ENCODE measurements around the gene WEE1. TPM values are rescaled to one million over a fixed set of nuclear protein-coding genes. Genes with fewer than 3 reads are reported as not detected.
A peak's percentile ranks its signal among the peaks of the same experiment; 100 is the strongest.

The WEE1 gene
- total RNA-seq, 2 donors from 2014 or later = 52.0 to 103 TPM

GRCh38 chr11:9528573-9529333 lies 44.7 kb upstream of the WEE1 start:
- Histone ChIP-seq H3K36me3 (peaks cover 17% of the 10 kb centered on the region), H3K27ac (peak overlapping the region in 1 of 2 donors; percentile 19)
- no peak for TF ChIP-seq CTCF (IDR thresholded peaks at IDR 0.05)

GRCh38 chr11:9529334-9529650 lies 44.2 kb upstream of the WEE1 start:
- Histone ChIP-seq H3K36me3 (peaks cover 17% of the 10 kb centered on the region), H3K9me3 (no peaks in the 10 kb centered on the region), H3K27me3 (no peaks in the 10 kb centered on the region), H3K4me3 (no peak overlapping the region), H3K4me1 (peaks cover 0 to 17% of the 10 kb centered on the region in 2 donors), H3K27ac (peak overlapping the region; percentile 19 to 46)
- TF ChIP-seq CTCF (IDR thresholded peaks at IDR 0.05) = no peak
- no peak for DNase-seq (ENCODE audit: low spot score)

More at GRCh38 chr11:9528573-9529333, 44.7 kb upstream of the WEE1 start:
- Histone ChIP-seq H3K4me3 (no peak overlapping the region), H3K9me3 (no peaks in the 10 kb centered on the region), H3K27me3 (no peaks in the 10 kb centered on the region), H3K4me1 (peaks cover 0 to 17% of the 10 kb centered on the region in 2 donors)
- no peak for DNase-seq (ENCODE audit: low spot score)

GRCh38 chr11:9530020-9530621 lies 43.3 kb upstream of the WEE1 start:
- no peak overlapping the region for H3K27ac ChIP-seq
- H3K27me3 ChIP-seq = no peaks in the 10 kb centered on the region
- H3K4me1 ChIP-seq = peaks cover 0 to 17% of the 10 kb centered on the region in 2 donors
- no peak overlapping the region for H3K4me3 ChIP-seq
- DNase-seq (ENCODE audit: low spot score) = no peak
- TF ChIP-seq CTCF (IDR thresholded peaks at IDR 0.05) = no peak
- peaks cover 15% of the 10 kb centered on the region for H3K36me3 ChIP-seq
- no peaks in the 10 kb centered on the region for H3K9me3 ChIP-seq

- no peaks in the 10 kb centered on the region for H3K9me3 ChIP-seq
- TF ChIP-seq CTCF (IDR thresholded peaks at IDR 0.05) = no peak
- H3K4me1 ChIP-seq = peaks cover 0 to 17% of the 10 kb centered on the region in 2 donors
- no peaks in the 10 kb centered on the region for H3K27me3 ChIP-seq
- no peak overlapping the region for H3K27ac ChIP-seq
- DNase-seq (ENCODE audit: low spot score) = no peak
- no peak overlapping the region for H3K4me3 ChIP-seq
- H3K36me3 ChIP-seq = peaks cover 5% of the 10 kb centered on the region
Measured at GRCh38 chr11:9530901-9531625, 42.4 kb upstream of the WEE1 start.

GRCh38 chr11:9533058-9533457 lies 40.4 kb upstream of the WEE1 start:
- H3K27me3 ChIP-seq = no peaks in the 10 kb centered on the region
- TF ChIP-seq CTCF (IDR thresholded peaks at IDR 0.05) = no peak
- no peaks in the 10 kb centered on the region for H3K9me3 ChIP-seq
- H3K4me3 ChIP-seq = no peak overlapping the region
- DNase-seq (ENCODE audit: low spot score) = no peak
- no peaks in the 10 kb centered on the region for H3K36me3 ChIP-seq
- H3K4me1 ChIP-seq = peaks cover 0 to 9% of the 10 kb centered on the region in 2 donors
- H3K27ac ChIP-seq = no peak overlapping the region

Data from right atrium auricular region (tissue), 2 donors.